ENCODE data around the gene COL8A2. TPM values are rescaled to one million over a fixed set of nuclear protein-coding genes. Genes with fewer than 3 reads are reported as not detected.
A peak's percentile ranks its signal among the peaks of the same experiment; 100 is the strongest.

Gene COL8A2
- total RNA-seq, 6 experiments from 2014 or later, result 0.18 to 0.74 (median 0.52) TPM

DNA sequence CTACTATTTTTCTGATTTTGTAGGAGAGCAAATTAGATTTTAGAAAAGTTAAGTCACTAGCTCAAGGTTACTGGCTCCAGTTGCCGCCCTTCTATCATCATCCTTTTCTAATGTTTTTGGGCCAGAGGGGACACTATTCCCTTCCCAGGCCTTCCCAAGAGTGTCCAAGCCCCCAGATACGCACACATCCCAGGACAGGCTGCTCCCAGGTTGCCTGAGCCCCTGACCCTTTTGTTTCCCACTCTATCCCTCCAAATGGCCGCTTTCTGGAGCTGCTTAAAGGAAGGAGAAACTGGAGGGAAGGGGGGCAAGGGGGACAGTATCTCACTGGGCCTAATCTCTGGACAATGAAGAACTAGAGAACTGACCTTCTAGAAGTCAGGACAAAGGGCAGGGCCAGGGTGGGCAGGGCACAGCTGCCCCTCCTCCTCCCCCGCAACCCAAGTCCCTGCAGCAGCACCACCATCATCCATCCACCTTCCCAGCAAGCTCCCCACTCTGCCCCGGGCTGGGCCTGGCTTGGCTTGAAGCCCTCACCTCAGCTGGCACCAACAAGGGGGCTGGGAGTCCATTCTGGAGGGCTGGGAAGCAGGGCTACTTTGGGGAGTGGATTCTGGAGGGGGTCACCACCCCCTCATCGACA is 29.9 kb upstream of the COL8A2 start:
- no peaks in the 10 kb centered on the region for H3K9me3 ChIP-seq
- no peak for TF ChIP-seq POLR2A (IDR thresholded peaks at IDR 0.05)
- TF ChIP-seq, protein P1, sequence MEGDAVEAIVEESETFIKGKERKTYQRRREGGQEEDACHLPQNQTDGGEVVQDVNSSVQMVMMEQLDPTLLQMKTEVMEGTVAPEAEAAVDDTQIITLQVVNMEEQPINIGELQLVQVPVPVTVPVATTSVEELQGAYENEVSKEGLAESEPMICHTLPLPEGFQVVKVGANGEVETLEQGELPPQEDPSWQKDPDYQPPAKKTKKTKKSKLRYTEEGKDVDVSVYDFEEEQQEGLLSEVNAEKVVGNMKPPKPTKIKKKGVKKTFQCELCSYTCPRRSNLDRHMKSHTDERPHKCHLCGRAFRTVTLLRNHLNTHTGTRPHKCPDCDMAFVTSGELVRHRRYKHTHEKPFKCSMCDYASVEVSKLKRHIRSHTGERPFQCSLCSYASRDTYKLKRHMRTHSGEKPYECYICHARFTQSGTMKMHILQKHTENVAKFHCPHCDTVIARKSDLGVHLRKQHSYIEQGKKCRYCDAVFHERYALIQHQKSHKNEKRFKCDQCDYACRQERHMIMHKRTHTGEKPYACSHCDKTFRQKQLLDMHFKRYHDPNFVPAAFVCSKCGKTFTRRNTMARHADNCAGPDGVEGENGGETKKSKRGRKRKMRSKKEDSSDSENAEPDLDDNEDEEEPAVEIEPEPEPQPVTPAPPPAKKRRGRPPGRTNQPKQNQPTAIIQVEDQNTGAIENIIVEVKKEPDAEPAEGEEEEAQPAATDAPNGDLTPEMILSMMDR (IDR thresholded peaks at IDR 0.05), result no peak
- ATAC-seq (no peak), DNase-seq (no peak)
- H3K36me3 ChIP-seq, result no peaks in the 10 kb centered on the region
- H3K27ac ChIP-seq, result peak overlapping the region; percentile 95 to 99 (median 99)
- H3K27me3 ChIP-seq, result no peaks in the 10 kb centered on the region
- peaks cover 0 to 28% (median 8%) of the 10 kb centered on the region in 4 donors for H3K4me1 ChIP-seq
- H3K4me3 ChIP-seq, result peak overlapping the region; percentile 86 to 99 (median 94)
- intact Hi-C loops (cut with DNase I), result loop anchor here (5.0 kb wide), 1 partner anchor 32 kb away; no protein-coding TSS in a partner anchor
- WGBS (ENCODE audit: insufficient coverage, low coverage, low lambda C conversion rate, missing lambda C conversion rate), result 56% methylated on average over 5 of the region's 6 CpGs

DNA sequence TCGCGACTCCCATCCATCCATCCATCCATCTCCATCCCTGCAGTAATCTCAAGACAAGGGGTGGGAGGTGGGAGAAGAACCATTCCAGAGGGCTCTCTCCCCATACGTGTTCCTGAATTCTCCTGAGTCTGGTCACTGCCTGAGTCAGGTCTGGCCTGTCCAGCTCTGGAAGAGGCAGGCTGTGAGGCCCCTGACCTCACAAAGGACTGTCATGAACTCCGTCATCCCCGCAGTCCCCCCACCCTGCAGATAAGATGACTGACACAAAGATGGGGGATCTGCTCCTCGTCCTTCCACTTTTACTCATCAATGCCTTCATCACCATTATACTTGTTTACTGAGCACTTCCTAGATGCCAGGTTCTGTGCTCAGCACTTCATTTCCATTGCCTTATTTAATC is 29.3 kb upstream of the COL8A2 start:
- no peaks in the 10 kb centered on the region for H3K36me3 ChIP-seq
- peaks cover 0 to 30% (median 8%) of the 10 kb centered on the region in 4 donors for H3K4me1 ChIP-seq
- ATAC-seq (no peak), DNase-seq (no peak)
- no peak overlapping the region for H3K4me3 ChIP-seq
- intact Hi-C loops (cut with DNase I), result loop anchor here (5.0 kb wide), 1 partner anchor 33 kb away; no protein-coding TSS in a partner anchor
- WGBS (ENCODE audit: insufficient coverage, low coverage, low lambda C conversion rate, missing lambda C conversion rate), result 92% methylated on average over 4 of the region's 6 CpGs
- H3K27ac ChIP-seq, result no peak overlapping the region
- TF ChIP-seq POLR2A (IDR thresholded peaks at IDR 0.05), result no peak
- TF ChIP-seq, protein P1 (IDR thresholded peaks at IDR 0.05), result no peak
- no peaks in the 10 kb centered on the region for H3K27me3 ChIP-seq
- no peaks in the 10 kb centered on the region for H3K9me3 ChIP-seq

DNA sequence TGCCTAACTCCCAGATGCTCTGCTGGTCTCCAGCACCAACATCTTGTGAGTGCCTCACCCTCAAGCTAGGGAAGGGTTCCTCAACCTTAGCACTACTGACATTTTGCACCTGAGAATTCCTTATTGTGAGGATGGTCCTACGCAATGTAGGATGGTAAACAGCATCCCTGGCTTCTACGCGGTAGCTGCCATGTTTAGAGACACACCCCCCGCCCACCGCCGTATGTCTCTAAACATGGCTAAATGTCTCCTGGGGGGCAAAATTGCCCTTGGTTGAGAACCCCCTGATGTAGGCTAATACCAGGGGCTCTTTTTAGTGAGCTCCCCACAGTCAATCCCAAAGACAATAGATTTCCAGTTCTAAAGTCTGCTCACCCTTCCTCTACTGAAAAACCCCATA is 28.5 kb upstream of the COL8A2 start:
- intact Hi-C loops (cut with DNase I), result loop anchor here (5.0 kb wide), 1 partner anchor 34 kb away; no protein-coding TSS in a partner anchor
- no peaks in the 10 kb centered on the region for H3K9me3 ChIP-seq
- no peak overlapping the region for H3K27ac ChIP-seq
- DNase-seq, result no peak
- ATAC-seq, result no peak
- WGBS (ENCODE audit: insufficient coverage, low coverage, low lambda C conversion rate, missing lambda C conversion rate), result 90% methylated on average over 3 of the region's 6 CpGs
- peaks cover 0 to 33% (median 8%) of the 10 kb centered on the region in 4 donors for H3K4me1 ChIP-seq
- no peak overlapping the region for H3K4me3 ChIP-seq
- no peaks in the 10 kb centered on the region for H3K27me3 ChIP-seq
- H3K36me3 ChIP-seq, result no peaks in the 10 kb centered on the region
- TF ChIP-seq POLR2A (IDR thresholded peaks at IDR 0.05), result no peak
- TF ChIP-seq, protein P1 (IDR thresholded peaks at IDR 0.05), result no peak

DNA sequence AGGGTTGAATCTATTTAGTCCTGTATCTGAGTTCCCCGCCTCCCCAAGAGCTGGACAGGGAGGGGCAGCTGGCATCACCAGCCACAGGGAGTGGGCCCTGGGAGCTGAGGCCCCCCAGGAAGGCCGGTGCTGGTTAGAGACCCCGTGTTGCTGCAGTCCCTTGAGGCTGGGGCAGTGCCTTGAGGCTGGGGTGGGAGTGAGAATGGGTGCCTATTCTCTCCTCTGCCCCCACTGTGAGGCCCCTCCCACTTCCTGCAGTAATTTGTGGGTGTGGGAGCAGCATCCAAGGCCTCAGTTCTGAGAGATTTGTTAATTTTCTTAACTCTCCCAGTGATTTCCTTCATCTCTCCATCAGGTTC is 26.8 kb upstream of the COL8A2 start:
- H3K27me3 ChIP-seq, result no peaks in the 10 kb centered on the region
- peaks cover 0 to 44% (median 13%) of the 10 kb centered on the region in 4 donors for H3K4me1 ChIP-seq
- H3K4me3 ChIP-seq, result no peak overlapping the region
- no peaks in the 10 kb centered on the region for H3K36me3 ChIP-seq
- ATAC-seq (no peak), DNase-seq (no peak)
- H3K9me3 ChIP-seq, result no peaks in the 10 kb centered on the region
- TF ChIP-seq, protein P1 (IDR thresholded peaks at IDR 0.05), result no peak
- no peak for TF ChIP-seq POLR2A (IDR thresholded peaks at IDR 0.05)
- H3K27ac ChIP-seq, result peak overlapping the region; percentile 62 to 95 (median 81)
- intact Hi-C loops (cut with DNase I), result loop anchor here (5.0 kb wide), 1 partner anchor 35 kb away; no protein-coding TSS in a partner anchor
- WGBS (ENCODE audit: insufficient coverage, low coverage, low lambda C conversion rate, missing lambda C conversion rate), result no CpG with 5 or more reads among the region's 3 CpGs

Measured in right lobe of liver (tissue), 6 donors.